ENCODE results near the gene HOXA3. TPM values are rescaled to one million over a fixed set of nuclear protein-coding genes. Genes with fewer than 3 reads are reported as not detected.

Gene HOXA3
- total RNA-seq, 1 donor from 2014 or later, result 3.7 TPM

GRCh38 chr7:27126596-27127327 is 25.6 kb downstream of the HOXA3 start:
- Histone ChIP-seq H3K36me3 (ENCODE audit: control insufficient read depth in 3 of 3, insufficient read depth in 3 of 3, low read length in 3 of 3) (peaks cover 0 to 6% (median 5%) of the 10 kb centered on the region in 3 donors), H3K4me3 (ENCODE audit: low read length in 3 of 3) (no peak overlapping the region), H3K9ac (ENCODE audit: low read depth in 1 of 3, low read length in 3 of 3) (no peak overlapping the region), H3K4me1 (ENCODE audit: control insufficient read depth in 3 of 3, insufficient read depth in 3 of 3, low read length in 3 of 3) (peaks cover 39 to 50% (median 49%) of the 10 kb centered on the region in 3 donors), H3K27me3 (ENCODE audit: control insufficient read depth in 3 of 3, insufficient read depth in 3 of 3, low read length in 3 of 3) (no peaks in the 10 kb centered on the region), H3K9me3 (ENCODE audit: control insufficient read depth in 3 of 3, low read length in 3 of 3) (no peaks in the 10 kb centered on the region), H3K27ac (ENCODE audit: low read depth, low read length) (no peak overlapping the region)

- Histone ChIP-seq H3K27ac (ENCODE audit: low read depth, low read length) (no peak overlapping the region), H3K9ac (ENCODE audit: low read depth in 1 of 3, low read length in 3 of 3) (no peak overlapping the region), H3K36me3 (ENCODE audit: control insufficient read depth in 3 of 3, insufficient read depth in 3 of 3, low read length in 3 of 3) (peaks cover 0 to 7% (median 5%) of the 10 kb centered on the region in 3 donors), H3K4me1 (ENCODE audit: control insufficient read depth in 3 of 3, insufficient read depth in 3 of 3, low read length in 3 of 3) (peaks cover 35 to 52% (median 46%) of the 10 kb centered on the region in 3 donors), H3K9me3 (ENCODE audit: control insufficient read depth in 3 of 3, low read length in 3 of 3) (no peaks in the 10 kb centered on the region), H3K27me3 (ENCODE audit: control insufficient read depth in 3 of 3, insufficient read depth in 3 of 3, low read length in 3 of 3) (no peaks in the 10 kb centered on the region), H3K4me3 (ENCODE audit: low read length in 3 of 3) (no peak overlapping the region)
Observed at GRCh38 chr7:27125986-27126394, 26.4 kb downstream of the HOXA3 start.

GRCh38 chr7:27124902-27125689 is 27.3 kb downstream of the HOXA3 start:
- H3K27me3 ChIP-seq (ENCODE audit: control insufficient read depth in 3 of 3, insufficient read depth in 3 of 3, low read length in 3 of 3), result no peaks in the 10 kb centered on the region
- peaks cover 0 to 7% (median 5%) of the 10 kb centered on the region in 3 donors for H3K36me3 ChIP-seq (ENCODE audit: control insufficient read depth in 3 of 3, insufficient read depth in 3 of 3, low read length in 3 of 3)

GRCh38 chr7:27124096-27124901 is 28.1 kb downstream of the HOXA3 start:
- Histone ChIP-seq H3K27ac (ENCODE audit: low read depth, low read length) (no peak overlapping the region), H3K4me1 (ENCODE audit: control insufficient read depth in 3 of 3, insufficient read depth in 3 of 3, low read length in 3 of 3) (peaks cover 35 to 58% (median 53%) of the 10 kb centered on the region in 3 donors), H3K27me3 (ENCODE audit: control insufficient read depth in 3 of 3, insufficient read depth in 3 of 3, low read length in 3 of 3) (no peaks in the 10 kb centered on the region), H3K9ac (ENCODE audit: low read depth in 1 of 3, low read length in 3 of 3) (no peak overlapping the region), H3K9me3 (ENCODE audit: control insufficient read depth in 3 of 3, low read length in 3 of 3) (no peaks in the 10 kb centered on the region), H3K36me3 (ENCODE audit: control insufficient read depth in 3 of 3, insufficient read depth in 3 of 3, low read length in 3 of 3) (peaks cover 0 to 7% (median 5%) of the 10 kb centered on the region in 3 donors), H3K4me3 (ENCODE audit: low read length in 3 of 3) (no peak overlapping the region)

More at GRCh38 chr7:27124902-27125689, 27.3 kb downstream of the HOXA3 start:
- Histone ChIP-seq H3K9ac (ENCODE audit: low read depth in 1 of 3, low read length in 3 of 3) (no peak overlapping the region), H3K9me3 (ENCODE audit: control insufficient read depth in 3 of 3, low read length in 3 of 3) (no peaks in the 10 kb centered on the region), H3K27ac (ENCODE audit: low read depth, low read length) (no peak overlapping the region), H3K4me3 (ENCODE audit: low read length in 3 of 3) (no peak overlapping the region), H3K4me1 (ENCODE audit: control insufficient read depth in 3 of 3, insufficient read depth in 3 of 3, low read length in 3 of 3) (peaks cover 41 to 59% (median 53%) of the 10 kb centered on the region in 3 donors)

- Histone ChIP-seq H3K9me3 (ENCODE audit: control insufficient read depth in 3 of 3, low read length in 3 of 3) (no peaks in the 10 kb centered on the region), H3K27me3 (ENCODE audit: control insufficient read depth in 3 of 3, insufficient read depth in 3 of 3, low read length in 3 of 3) (no peaks in the 10 kb centered on the region), H3K36me3 (ENCODE audit: control insufficient read depth in 3 of 3, insufficient read depth in 3 of 3, low read length in 3 of 3) (peaks cover 0 to 6% (median 5%) of the 10 kb centered on the region in 3 donors), H3K4me1 (ENCODE audit: control insufficient read depth in 3 of 3, insufficient read depth in 3 of 3, low read length in 3 of 3) (peaks cover 29 to 56% (median 45%) of the 10 kb centered on the region in 3 donors), H3K27ac (ENCODE audit: low read depth, low read length) (no peak overlapping the region), H3K4me3 (ENCODE audit: low read length in 3 of 3) (no peak overlapping the region), H3K9ac (ENCODE audit: low read depth in 1 of 3, low read length in 3 of 3) (no peak overlapping the region)
Observed at GRCh38 chr7:27123477-27124053, 28.8 kb downstream of the HOXA3 start.

- Histone ChIP-seq H3K9me3 (ENCODE audit: control insufficient read depth in 3 of 3, low read length in 3 of 3) (no peaks in the 10 kb centered on the region), H3K36me3 (ENCODE audit: control insufficient read depth in 3 of 3, insufficient read depth in 3 of 3, low read length in 3 of 3) (peaks cover 0 to 7% (median 5%) of the 10 kb centered on the region in 3 donors), H3K4me3 (ENCODE audit: low read length in 3 of 3) (no peak overlapping the region), H3K27me3 (ENCODE audit: control insufficient read depth in 3 of 3, insufficient read depth in 3 of 3, low read length in 3 of 3) (no peaks in the 10 kb centered on the region), H3K27ac (ENCODE audit: low read depth, low read length) (no peak overlapping the region), H3K9ac (ENCODE audit: low read depth in 1 of 3, low read length in 3 of 3) (no peak overlapping the region), H3K4me1 (ENCODE audit: control insufficient read depth in 3 of 3, insufficient read depth in 3 of 3, low read length in 3 of 3) (peaks cover 25 to 52% (median 42%) of the 10 kb centered on the region in 3 donors)
Observed at GRCh38 chr7:27123007-27123476, 29.3 kb downstream of the HOXA3 start.

- no peaks in the 10 kb centered on the region for H3K9me3 ChIP-seq (ENCODE audit: control insufficient read depth in 3 of 3, low read length in 3 of 3)
- no peak overlapping the region for H3K27ac ChIP-seq (ENCODE audit: low read depth, low read length)
- H3K4me3 ChIP-seq (ENCODE audit: low read length in 3 of 3), result no peak overlapping the region
- H3K4me1 ChIP-seq (ENCODE audit: control insufficient read depth in 3 of 3, insufficient read depth in 3 of 3, low read length in 3 of 3), result peaks cover 21 to 46% (median 35%) of the 10 kb centered on the region in 3 donors
- H3K9ac ChIP-seq (ENCODE audit: low read depth in 1 of 3, low read length in 3 of 3), result no peak overlapping the region
- H3K36me3 ChIP-seq (ENCODE audit: control insufficient read depth in 3 of 3, insufficient read depth in 3 of 3, low read length in 3 of 3), result peaks cover 0 to 7% (median 5%) of the 10 kb centered on the region in 3 donors
- H3K27me3 ChIP-seq (ENCODE audit: control insufficient read depth in 3 of 3, insufficient read depth in 3 of 3, low read length in 3 of 3), result no peaks in the 10 kb centered on the region
Observed at GRCh38 chr7:27122077-27122910, 30.1 kb downstream of the HOXA3 start.

- Histone ChIP-seq H3K9me3 (ENCODE audit: control insufficient read depth in 3 of 3, low read length in 3 of 3) (no peaks in the 10 kb centered on the region), H3K27ac (ENCODE audit: low read depth, low read length) (no peak overlapping the region), H3K4me1 (ENCODE audit: control insufficient read depth in 3 of 3, insufficient read depth in 3 of 3, low read length in 3 of 3) (peaks cover 19 to 41% (median 30%) of the 10 kb centered on the region in 3 donors), H3K36me3 (ENCODE audit: control insufficient read depth in 3 of 3, insufficient read depth in 3 of 3, low read length in 3 of 3) (peaks cover 0 to 7% (median 5%) of the 10 kb centered on the region in 3 donors), H3K4me3 (ENCODE audit: low read length in 3 of 3) (no peak overlapping the region), H3K27me3 (ENCODE audit: control insufficient read depth in 3 of 3, insufficient read depth in 3 of 3, low read length in 3 of 3) (no peaks in the 10 kb centered on the region), H3K9ac (ENCODE audit: low read depth in 1 of 3, low read length in 3 of 3) (no peak overlapping the region)
Observed at GRCh38 chr7:27121684-27122076, 30.7 kb downstream of the HOXA3 start.

Data from skeletal muscle tissue (tissue), 4 donors.